Gastrocnemius medialis (tissue), 4 donors: ENCODE data around the gene ITPR1. TPM values are rescaled to one million over a fixed set of nuclear protein-coding genes. Genes with fewer than 3 reads are reported as not detected.

Experiments
- ATAC-seq, 2 donors: fragments of 150-250 bp; one replicate each; pipeline ENCODE4 v1.9.1; 2016
- DNase-seq, 2 donors: peaks; one replicate each; pipeline ENCODE4 v3.0.0-alpha.2; 2019
- H3K27ac ChIP-seq, 4 donors: fragments of 200-600 bp; sonication (generic); 1 replicate in 1 of 4; 2 replicates in 3 of 4; pipeline ENCODE4 v1.5.1; 2016 to 2018; ENCODE audit warnings: mild to moderate bottlenecking in 2 of 4, moderate library complexity in 1 of 4
- H3K27me3 ChIP-seq, 3 donors: fragments of 200-600 bp; sonication (generic) in 2 of 3; 1 replicate in 1 of 3; 2 replicates in 2 of 3; pipeline versions ENCODE4 v1.5.1 to v1.6.0; 2016 to 2019; ENCODE audit warnings: mild to moderate bottlenecking in 1 of 3, moderate library complexity in 1 of 3
- H3K36me3 ChIP-seq, 2 donors: fragments of 200-600 bp; sonication (generic) in 1 of 2; one replicate each; pipeline ENCODE4 v1.5.1; 2017 to 2018
- H3K4me1 ChIP-seq, 2 donors: fragments of 200-600 bp; sonication (generic) in 1 of 2; one replicate each; pipeline ENCODE4 v1.5.1; 2016 to 2017; ENCODE audit warnings: mild to moderate bottlenecking in 2 of 2
- H3K4me3 ChIP-seq, 4 donors: fragments of 200-600 bp; sonication (generic) in 3 of 4; 1 replicate in 1 of 4; 2 replicates in 3 of 4; pipeline ENCODE4 v1.5.1; 2016 to 2019; ENCODE audit warnings: mild to moderate bottlenecking in 2 of 4
- H3K9me3 ChIP-seq, 3 donors: fragments of 200-600 bp; sonication (generic) in 2 of 3; 1 replicate in 1 of 3; 2 replicates in 2 of 3; pipeline ENCODE4 v1.5.1; 2016 to 2019
- CTCF ChIP-seq, 5 experiments: fragments of 450-650 bp in 3 of 5; fragments of 200-600 bp in 2 of 5; sonication (generic) in 2 of 5; IDR thresholded peaks in 4 of 5; conservative IDR thresholded peaks in 1 of 5; 1 replicate in 4 of 5; 2 replicates in 1 of 5; pipeline ENCODE4 v1.5.1; 2016 to 2019; ENCODE audit warnings: antibody characterized with exemption in 5 of 5, mild to moderate bottlenecking in 3 of 5, moderate library complexity in 3 of 5
- POLR2A ChIP-seq, 2 donors: fragments of 450-650 bp; IDR thresholded peaks; one replicate each; pipeline ENCODE4 v1.6.1; 2017; ENCODE audit warnings: antibody characterized with exemption in 2 of 2, mild to moderate bottlenecking in 2 of 2, moderate library complexity in 2 of 2
- in situ Hi-C, 4 donors: fragments of 200-750 bp; cut with MboI; loops; one replicate each; pipeline versions ENCODE4 v1.15.0 to v1.8.0; 2017; ENCODE audit warnings: low sequenced_read_pairs in 4 of 4
- intact Hi-C: fragments of 100-400 bp; cut with DNase I; formaldehyde crosslinking; loops from one replicate; pipeline ENCODE4 v1.15.1; 2023; ENCODE audit warnings: low total_unique reads
- total RNA-seq, 4 donors: library from RNA; depleted of rRNA; stranded (reverse); fragments of >200 nt; gene quantifications; one replicate each; pipeline versions ENCODE4 v1.1.0 to v1.2.3, GENCODE V29; 2016

Gene ITPR1
- total RNA-seq, 4 donors from 2014 or later, result 5.5 to 21.7 (median 11.3) TPM

GRCh38 chr3:4478261-4478660, 14.9 kb upstream of the ITPR1 start:
- no peaks in the 10 kb centered on the region for H3K4me1 ChIP-seq

GRCh38 chr3:4491855-4492207, 1.3 kb upstream of the ITPR1 start:
- DNase-seq, result no peak
- Histone ChIP-seq H3K4me3 (peak overlapping the region; percentile 78 to 97 (median 87)), H3K27me3 (no peaks in the 10 kb centered on the region), H3K27ac (peak overlapping the region in 2 of 4 donors; percentile 90 to 95), H3K36me3 (no peaks in the 10 kb centered on the region), H3K9me3 (no peaks in the 10 kb centered on the region), H3K4me1 (peaks cover 16 to 25% of the 10 kb centered on the region in 2 donors)
- in situ Hi-C loops (no loop called here), intact Hi-C loops (loop anchor here (5.0 to 10.0 kb wide), 5 partner anchors 90 to 703 kb away; partner anchors contain the start of genes ARL8B and SETMAR)
- no peak for TF ChIP-seq CTCF (IDR thresholded peaks at IDR 0.05 in 4 of 5, conservative IDR thresholded peaks at IDR 0.05 in 1 of 5)
- TF ChIP-seq POLR2A (IDR thresholded peaks at IDR 0.05), result no peak
- no peak for ATAC-seq

More at GRCh38 chr3:4478261-4478660, 14.9 kb upstream of the ITPR1 start:
- H3K27ac ChIP-seq, result no peak overlapping the region
- intact Hi-C loops, result no loop called here
- no peaks in the 10 kb centered on the region for H3K27me3 ChIP-seq
- ATAC-seq (no peak), DNase-seq (no peak)
- H3K9me3 ChIP-seq, result no peaks in the 10 kb centered on the region
- TF ChIP-seq CTCF (IDR thresholded peaks at IDR 0.05 in 4 of 5, conservative IDR thresholded peaks at IDR 0.05 in 1 of 5) (no peak), POLR2A (IDR thresholded peaks at IDR 0.05) (no peak)
- in situ Hi-C loops, result no loop called here
- no peak overlapping the region for H3K4me3 ChIP-seq
- H3K36me3 ChIP-seq, result no peaks in the 10 kb centered on the region

GRCh38 chr3:4492208-4493013, 737 bp upstream of the ITPR1 start:
- TF ChIP-seq CTCF (IDR thresholded peaks at IDR 0.05 in 4 of 5, conservative IDR thresholded peaks at IDR 0.05 in 1 of 5) (no peak), POLR2A (IDR thresholded peaks at IDR 0.05) (no peak)
- peak; percentile 70 to 75 for ATAC-seq
- H3K9me3 ChIP-seq, result no peaks in the 10 kb centered on the region
- H3K36me3 ChIP-seq, result no peaks in the 10 kb centered on the region
- intact Hi-C loops (loop anchor here (1.0 to 10.0 kb wide), 6 partner anchors 25 to 702 kb away; partner anchors contain the start of genes ARL8B, SETMAR and SUMF1), in situ Hi-C loops (no loop called here)
- peak overlapping the region; percentile 78 to 97 (median 87) for H3K4me3 ChIP-seq
- H3K4me1 ChIP-seq, result peaks cover 16 to 25% of the 10 kb centered on the region in 2 donors
- peak; percentile 41 to 46 for DNase-seq
- H3K27me3 ChIP-seq, result no peaks in the 10 kb centered on the region
- peak overlapping the region; percentile 90 to 97 (median 92) for H3K27ac ChIP-seq

DNA sequence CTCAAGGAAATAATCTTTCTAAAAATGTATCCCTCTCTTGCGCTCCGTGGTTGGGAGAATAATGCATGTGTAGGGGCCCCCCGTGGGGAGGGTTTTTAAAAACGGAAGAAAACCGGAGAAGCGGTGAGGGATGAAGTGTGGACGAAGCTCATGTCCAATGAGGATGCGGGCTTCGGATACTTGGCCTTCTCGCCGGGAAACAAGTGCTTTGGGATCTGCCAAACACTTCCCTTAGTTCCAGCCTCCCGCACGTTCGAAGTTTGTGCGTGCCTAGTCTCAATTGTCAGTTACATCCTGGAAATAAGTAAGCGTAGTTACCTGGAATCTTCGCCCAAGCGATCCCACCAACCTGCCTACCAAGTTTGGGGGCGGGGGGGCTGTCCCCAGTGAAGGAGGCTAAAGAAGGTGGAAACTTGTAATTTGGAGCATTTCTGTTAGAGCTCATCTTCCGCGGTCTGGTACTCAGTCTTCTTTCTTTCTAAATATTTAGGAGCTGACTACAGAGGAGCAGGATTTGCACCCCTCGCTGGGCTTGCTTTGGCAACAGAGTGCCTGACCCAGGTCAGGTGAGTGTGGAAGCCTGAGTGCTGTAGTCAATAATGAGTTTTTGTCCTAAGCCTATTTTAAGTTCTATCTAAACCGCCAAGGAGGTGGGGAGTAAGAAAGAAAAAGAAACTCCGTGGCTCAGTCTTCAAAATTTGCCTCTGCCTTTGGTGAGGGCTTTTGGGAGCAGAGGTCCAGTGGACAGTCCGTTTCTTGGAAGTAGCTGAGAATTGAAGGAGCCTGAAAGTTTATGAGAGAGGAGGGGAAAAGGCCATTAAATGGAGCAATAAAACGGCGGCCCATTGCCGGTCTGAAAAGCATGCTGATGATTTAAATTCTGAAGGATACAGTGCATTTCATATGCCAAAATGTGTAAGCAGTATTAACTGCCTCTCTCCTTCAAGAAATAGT, 1.1 kb downstream of the ITPR1 start:
- ATAC-seq (no peak), DNase-seq (no peak)
- intact Hi-C loops, result loop anchor here (1.0 to 10.0 kb wide), 6 partner anchors 27 to 701 kb away; partner anchors contain the start of genes ARL8B, SETMAR and SUMF1
- no peak for TF ChIP-seq CTCF (IDR thresholded peaks at IDR 0.05 in 4 of 5, conservative IDR thresholded peaks at IDR 0.05 in 1 of 5)
- no peak for TF ChIP-seq POLR2A (IDR thresholded peaks at IDR 0.05)
- Histone ChIP-seq H3K4me3 (peak overlapping the region; percentile 78 to 97 (median 87)), H3K27me3 (no peaks in the 10 kb centered on the region), H3K27ac (peak overlapping the region in 3 of 4 donors; percentile 33 to 95 (median 90)), H3K4me1 (peaks cover 16 to 25% of the 10 kb centered on the region in 2 donors), H3K9me3 (no peaks in the 10 kb centered on the region), H3K36me3 (no peaks in the 10 kb centered on the region)
- in situ Hi-C loops, result no loop called here
